DMS53 (cell line): ENCODE data around the gene NOTCH2.
A peak's percentile ranks its signal among the peaks of the same experiment; 100 is the strongest.
"Not testable (repeated sequence)": the region's sequence is repeated elsewhere in the genome, so short reads cannot be mapped to it uniquely, and the experiment has no call there.

Experiments
- DNase-seq: peaks from one replicate; lab custom pipeline; 2025; lab: John Stamatoyannopoulos, UW

The NOTCH2 gene

DNA sequence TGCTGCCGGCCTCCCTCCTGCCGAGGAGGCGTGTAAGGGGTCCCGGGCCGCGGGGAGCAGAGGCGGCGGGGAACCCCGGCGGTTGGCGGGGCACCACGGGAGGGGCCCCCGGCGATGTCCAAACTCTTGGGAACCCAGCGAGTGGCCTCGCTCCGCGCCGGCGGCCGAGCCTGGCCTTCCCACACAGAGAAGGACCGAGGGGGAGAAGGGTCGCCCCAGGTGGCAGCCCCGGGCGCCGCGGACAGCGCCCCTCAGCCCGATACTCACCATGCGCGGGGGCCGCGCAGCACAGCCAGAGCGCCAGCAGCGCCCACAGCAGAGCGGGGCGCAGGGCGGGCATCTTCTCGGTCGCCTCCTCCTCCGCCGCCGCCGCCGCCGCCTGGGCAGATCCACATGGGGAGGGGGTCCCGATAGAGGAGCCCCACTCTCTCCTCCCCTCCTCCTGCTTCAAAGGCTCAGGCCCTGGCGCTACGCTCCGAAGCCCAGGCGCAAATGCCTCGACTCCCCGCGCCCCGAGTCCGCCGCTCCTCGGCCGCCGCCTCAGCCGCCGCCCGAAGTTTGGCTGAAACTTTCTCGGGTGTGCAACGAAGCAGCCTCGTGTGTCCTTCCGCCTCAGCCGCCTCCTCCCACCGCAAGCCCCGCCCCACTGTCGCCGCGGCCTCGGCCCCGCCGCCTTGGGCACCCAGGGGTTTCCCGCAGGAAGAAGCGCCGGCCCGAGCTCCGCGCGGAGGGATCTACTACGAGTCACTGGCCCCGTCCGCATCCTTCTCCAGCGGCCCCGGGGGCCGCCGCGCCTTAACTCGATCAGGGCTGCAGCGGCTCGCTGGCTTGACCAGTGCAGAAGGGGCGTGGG is at the start of gene NOTCH2:
Gene NOTCH2, minus strand, starts transcription at position 596 of the 853 bp plus-strand sequence. Its CDS starts 256 bp downstream, at position 340.
- DNase-seq: peak; percentile 35

GRCh38 chr1:120117371-120118177 is 48.1 kb upstream of the NOTCH2 start:
- not testable (repeated sequence) for DNase-seq

DNA sequence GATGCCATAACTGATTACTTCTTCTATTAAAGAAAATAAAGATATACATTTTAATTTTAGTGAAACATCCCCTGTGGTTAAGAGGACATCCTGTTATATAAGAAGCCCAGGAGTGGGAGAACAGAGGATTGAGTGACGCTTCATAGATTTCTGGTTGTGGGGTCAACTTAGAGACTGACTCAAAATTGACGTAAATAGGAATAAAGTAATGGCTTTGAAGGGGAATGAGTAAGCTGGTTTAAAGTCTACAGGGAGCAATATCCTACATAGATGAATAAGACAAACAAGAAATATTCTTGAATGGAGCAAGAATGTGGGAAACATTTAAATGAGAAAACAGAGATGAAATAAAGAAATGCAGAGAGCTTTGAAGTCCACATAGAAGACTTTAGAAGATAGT is 46.6 kb upstream of the NOTCH2 start:
- DNase-seq: not testable (repeated sequence)

- not testable (repeated sequence) for DNase-seq
Observed at GRCh38 chr1:120113134-120113533, 43.7 kb upstream of the NOTCH2 start.

DNA sequence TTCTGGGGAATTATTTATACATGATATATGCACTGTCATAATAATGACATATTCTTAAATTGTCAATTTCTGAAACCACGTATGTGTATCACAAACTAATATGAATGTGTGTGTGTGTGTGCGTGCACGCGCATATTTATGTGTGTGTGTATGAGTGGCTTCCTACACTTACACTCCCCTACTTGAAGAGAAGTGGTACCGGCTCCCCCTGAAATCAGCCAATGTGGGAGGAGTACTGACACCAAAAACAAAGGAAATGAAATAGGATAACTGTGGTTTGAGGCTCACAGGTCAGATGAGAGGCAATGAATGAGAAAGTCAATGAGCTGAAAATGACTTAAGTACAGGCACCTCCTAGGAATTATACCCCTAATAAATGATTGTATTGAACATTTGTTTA is 42.8 kb upstream of the NOTCH2 start:
- not testable (repeated sequence) for DNase-seq

DNA sequence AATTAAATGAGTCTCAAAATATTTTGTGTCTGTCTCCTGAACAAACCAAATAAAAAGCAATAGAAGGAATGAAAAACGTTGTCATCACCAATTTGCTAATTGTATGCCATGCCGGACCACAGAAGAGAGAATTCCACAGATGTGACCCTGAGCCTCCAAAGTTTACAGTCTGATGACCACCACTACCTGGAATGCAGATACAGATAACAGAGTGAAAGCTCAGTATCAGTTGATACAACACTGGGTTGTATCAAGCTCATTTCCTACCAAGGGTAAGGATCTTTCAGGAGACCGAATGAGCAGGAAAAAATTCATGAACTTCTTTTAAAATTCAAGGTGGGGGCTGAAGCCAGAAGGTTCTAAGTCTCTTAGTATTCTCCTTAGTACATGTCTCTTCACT is 42.3 kb upstream of the NOTCH2 start:
- not testable (repeated sequence) for DNase-seq

GRCh38 chr1:120111008-120111407 is 41.5 kb upstream of the NOTCH2 start:
- not testable (repeated sequence) for DNase-seq

GRCh38 chr1:120109656-120110055 is 40.2 kb upstream of the NOTCH2 start:
- DNase-seq: not testable (repeated sequence)

DNA sequence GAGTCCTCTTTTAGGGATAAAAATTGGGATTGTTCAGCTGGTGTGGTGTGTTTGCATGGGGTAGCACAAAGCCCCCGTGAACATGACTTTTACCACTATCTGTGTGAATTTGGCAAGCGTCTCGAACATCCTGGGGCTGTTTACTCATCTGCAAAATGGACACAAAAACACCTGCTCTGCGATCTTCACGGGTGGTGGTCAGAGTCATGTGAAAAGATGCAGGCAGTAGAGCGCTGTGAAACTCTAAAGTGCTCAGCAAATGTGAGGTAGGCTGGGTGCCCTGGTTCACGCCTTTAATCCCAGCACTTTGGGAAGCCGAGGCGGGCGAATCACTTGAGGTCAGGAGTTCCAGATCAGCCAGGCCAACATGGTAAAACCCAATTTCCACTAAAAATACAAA is 39.7 kb upstream of the NOTCH2 start:
- DNase-seq: not testable (repeated sequence)

- DNase-seq: not testable (repeated sequence)
Observed at GRCh38 chr1:120105288-120105687, 35.8 kb upstream of the NOTCH2 start.

DNA sequence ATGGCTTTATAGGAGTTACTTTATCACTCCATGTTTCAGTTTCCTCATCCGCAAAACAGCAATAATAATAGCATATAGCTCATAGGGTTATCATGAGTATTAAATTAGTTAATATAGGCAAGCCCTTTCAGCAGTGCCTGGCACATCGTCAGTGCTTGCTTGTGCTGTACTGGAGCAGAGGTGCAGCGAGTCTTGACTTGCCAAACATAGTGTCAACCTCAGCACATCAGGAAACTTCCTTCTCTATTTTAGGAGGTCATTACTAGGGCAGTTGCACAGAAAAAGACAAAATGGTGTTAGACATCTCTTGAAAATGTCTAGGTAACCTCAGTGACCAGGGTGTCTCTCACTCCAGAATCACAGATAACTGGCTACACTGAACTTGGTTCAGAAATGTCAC is 34.3 kb upstream of the NOTCH2 start:
- DNase-seq: not testable (repeated sequence)

DNA sequence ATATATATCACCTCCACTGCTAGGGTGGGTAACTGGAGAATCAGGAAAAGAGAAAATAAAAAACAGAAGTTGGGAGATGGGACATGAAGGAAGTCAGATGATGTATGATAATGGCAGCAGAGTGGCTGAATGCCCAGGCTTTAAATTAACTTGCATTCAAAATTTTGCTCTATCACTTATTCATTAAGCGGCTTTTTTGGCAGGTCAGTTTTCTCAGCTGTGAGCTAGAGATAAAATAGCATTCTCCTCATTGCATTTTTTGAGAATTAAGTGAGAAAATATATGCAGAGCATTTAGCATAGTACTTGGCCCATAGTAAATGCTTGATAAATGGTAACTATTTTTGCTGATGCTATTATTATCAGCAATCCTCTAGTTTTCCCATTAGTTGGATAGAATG is 32.1 kb upstream of the NOTCH2 start:
- not testable (repeated sequence) for DNase-seq

DNA sequence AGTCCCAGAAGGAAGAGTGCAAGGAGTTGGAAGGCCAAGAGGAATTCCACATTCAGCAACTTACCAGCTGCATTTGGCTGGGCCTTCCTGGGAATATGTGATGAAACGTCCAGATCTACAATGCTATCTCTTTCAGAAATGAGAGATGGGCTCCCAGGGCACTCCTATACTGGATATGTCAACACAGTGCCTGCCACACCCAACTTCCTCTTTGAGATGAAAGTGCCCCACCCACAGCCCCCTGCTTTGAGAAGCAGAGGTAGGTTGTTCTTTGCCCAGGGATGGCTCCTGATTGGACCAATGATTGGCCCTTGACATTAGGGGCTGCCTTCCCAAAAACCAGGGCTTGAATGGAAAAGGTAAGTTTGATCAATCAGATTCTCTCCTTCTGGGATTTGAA is 31.1 kb upstream of the NOTCH2 start:
- not testable (repeated sequence) for DNase-seq

- not testable (repeated sequence) for DNase-seq
Observed at GRCh38 chr1:120098986-120099759, 29.7 kb upstream of the NOTCH2 start.

DNA sequence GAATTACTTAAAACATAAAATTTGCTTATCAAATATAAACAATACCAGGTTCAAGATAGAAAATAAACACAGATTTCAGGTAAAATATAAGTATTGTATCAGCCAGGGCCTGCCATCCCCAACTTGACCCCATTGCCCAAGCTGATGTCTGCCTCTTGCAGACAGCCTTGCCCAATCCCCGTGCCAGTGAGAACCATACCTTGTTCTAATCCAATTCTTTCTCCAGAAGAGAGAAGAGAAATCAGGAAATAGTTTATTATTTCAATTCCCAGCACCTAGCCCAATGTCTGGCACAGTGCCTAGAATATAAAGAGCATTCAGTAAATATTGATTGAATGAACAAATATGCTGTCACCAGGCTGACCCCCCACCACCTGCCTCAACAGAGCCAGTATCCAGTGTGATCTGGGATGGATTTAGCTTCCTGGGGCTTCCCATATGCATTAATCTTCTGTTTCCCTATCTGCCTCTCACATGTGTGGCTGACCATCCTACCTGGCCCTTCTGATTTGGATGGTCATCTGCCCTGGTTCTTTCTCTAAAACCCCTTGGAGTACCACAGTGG is 27.6 kb upstream of the NOTCH2 start:
- DNase-seq: peak; percentile 19

DNA sequence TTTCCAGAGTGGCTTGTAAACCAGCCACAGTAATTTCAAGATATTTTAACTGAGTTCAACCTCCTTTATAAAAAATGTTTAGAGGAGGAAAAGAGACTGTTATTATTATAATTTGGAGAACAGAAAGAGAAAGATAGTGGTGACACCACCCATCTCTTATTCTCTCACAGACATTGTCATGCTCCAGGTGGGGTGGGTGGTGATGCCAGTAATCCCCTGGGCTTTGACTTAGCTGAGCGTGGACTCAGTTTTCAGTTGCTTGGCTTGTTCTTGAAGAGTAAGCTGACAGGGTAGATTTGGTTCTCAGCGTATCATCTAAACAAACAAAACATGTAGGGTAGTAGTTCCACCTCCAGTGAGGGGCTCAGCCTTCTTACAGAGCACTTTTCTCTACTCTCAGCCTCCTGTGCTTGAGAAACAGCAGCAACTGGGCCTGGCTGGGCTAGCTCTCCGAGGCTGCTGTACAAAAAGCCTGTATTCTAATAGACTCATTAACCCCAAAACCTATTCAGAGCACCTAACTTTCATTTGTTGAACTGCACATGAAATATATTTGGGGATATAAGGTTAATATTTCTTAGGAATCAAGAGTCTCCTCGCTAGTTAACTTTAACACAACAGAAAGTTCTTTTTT is 24.2 kb upstream of the NOTCH2 start:
- not testable (repeated sequence) for DNase-seq

DNA sequence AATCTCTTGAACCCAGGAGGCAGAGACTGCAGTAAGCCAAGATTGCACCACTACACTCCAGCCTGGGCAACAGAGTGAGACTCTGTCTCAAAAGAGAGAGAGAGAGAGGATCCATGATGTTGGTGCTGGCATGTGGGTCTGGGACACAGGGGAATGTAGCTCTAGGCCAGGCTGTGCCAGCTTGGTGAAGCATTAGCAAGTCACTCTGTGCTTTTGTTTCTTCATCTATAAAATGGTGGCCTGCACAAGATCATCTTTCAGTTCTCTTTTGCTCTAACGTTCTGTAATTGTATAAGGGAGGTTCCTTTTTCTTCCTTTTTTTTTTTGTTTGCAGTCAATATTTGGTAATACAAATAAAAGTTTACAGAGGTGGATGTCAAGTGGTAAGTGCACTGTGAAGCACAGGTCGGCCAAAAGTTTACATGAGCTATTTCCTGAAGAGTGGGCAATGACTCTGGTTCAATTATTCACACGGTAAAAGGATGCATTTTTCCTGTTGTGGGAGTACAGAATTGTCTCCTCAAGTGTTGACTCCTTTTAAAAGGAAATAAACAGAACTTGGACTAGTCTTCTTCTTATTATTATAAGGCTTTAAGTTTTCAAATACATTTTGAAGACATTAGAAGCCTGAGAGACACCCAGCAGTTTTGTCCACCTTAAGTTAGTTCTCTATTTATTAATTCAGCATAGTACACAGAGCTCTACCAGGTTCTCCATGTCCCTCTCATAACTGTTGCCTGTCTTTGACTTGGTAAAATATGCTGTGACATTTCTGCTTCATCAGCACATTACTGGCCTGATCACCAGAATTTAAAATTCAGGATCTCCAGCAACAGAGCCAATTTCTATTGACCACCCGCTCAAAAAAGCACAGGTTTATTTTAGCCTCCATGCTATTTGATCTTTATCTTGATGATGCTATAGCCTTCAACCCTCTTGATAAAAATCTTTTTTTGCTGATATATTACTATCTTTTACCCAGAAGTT is 23.1 kb upstream of the NOTCH2 start:
- DNase-seq: not testable (repeated sequence)

DNA sequence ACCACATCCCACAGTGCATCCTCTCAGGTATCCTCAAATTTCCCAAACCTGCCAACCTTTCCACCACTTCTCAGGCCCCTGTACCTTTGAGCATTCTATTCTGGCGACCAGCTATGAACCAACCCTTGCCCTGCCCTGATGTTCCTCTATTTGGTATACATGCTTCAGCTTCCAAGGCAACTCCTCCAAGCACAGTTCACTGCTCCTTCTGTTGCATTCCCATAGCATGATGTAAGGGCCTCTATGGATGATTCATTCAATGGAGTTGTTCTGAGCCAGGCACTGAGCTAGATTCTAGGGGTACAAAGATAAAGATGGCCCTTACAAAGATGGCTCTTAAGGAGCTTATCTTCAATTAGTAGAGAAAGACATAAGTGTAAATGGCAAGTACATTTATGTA is 21.4 kb upstream of the NOTCH2 start:
- DNase-seq: not testable (repeated sequence)

DNA sequence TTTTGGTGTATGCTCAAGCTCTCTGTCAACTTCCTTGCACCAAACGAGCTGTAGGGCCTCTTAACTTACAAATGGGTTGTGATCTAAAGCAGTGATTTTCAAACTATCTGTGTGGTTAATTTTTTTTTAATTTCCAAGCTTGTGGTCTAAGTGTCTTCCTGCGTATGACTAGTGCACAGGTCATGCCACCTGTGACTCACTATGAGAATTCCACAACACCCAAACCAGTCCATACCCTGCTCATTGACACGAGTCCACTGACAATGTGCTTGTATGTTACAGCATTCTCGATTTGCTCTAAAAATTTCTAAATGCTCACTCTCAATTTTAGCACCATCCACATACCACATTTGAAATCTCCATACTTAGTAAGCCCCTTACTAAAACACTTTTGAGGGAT is 18.5 kb upstream of the NOTCH2 start:
- not testable (repeated sequence) for DNase-seq

DNA sequence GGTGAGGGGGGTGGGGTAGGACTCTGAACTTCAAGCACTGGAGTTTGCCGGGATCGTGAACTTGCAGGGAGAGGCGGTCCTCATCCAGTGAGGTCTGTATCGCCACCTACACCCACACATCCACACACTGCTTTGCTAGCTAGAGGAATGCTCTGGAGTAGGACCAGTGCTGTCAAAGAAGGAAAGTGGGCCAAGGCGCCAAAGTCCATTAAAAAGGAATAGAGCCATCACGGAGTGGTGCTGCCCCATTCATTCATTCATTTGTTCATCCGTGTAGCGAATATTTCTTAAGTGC is 405 bp upstream of the NOTCH2 start:
- DNase-seq: not testable (repeated sequence)
